Activated T-helper 1 cell treated with anti-CD3 and anti-CD28 coated beads, Interleukin-2, amount 50 U/mL, for 16 hours (primary cell): ENCODE data around the gene DPYSL4.

ENCODE experiments used
- DNase-seq, 2 donors: peaks; one replicate each; pipeline ENCODE4 v3.0.0-alpha.2; 2020; ENCODE audit warnings: low read depth in 1 of 2, low spot score in 1 of 2

DPYSL4 gene

GRCh38 chr10:132225073-132225848, 38.5 kb downstream of the DPYSL4 start:
- no peak for DNase-seq

- no peak for DNase-seq
Observed at GRCh38 chr10:132225849-132226205, 39.1 kb downstream of the DPYSL4 start.

GRCh38 chr10:132226586-132227405, 40.0 kb downstream of the DPYSL4 start:
- no peak for DNase-seq

GRCh38 chr10:132227851-132228390, 41.2 kb downstream of the DPYSL4 start:
- DNase-seq = no peak

- no peak for DNase-seq
Observed at GRCh38 chr10:132228616-132229015, 41.9 kb downstream of the DPYSL4 start.

GRCh38 chr10:132229096-132229495, 42.3 kb downstream of the DPYSL4 start:
- DNase-seq = no peak

- DNase-seq = no peak
Observed at GRCh38 chr10:132229834-132230556, 43.2 kb downstream of the DPYSL4 start.

- DNase-seq = no peak
Observed at GRCh38 chr10:132230557-132231210, 43.9 kb downstream of the DPYSL4 start.

GRCh38 chr10:132231656-132232022, 44.9 kb downstream of the DPYSL4 start:
- no peak for DNase-seq

- DNase-seq = no peak
Observed at GRCh38 chr10:132232023-132232951, 45.5 kb downstream of the DPYSL4 start.

GRCh38 chr10:132232981-132233380, 46.2 kb downstream of the DPYSL4 start:
- DNase-seq = no peak

GRCh38 chr10:132233501-132234085, 46.8 kb downstream of the DPYSL4 start:
- DNase-seq = no peak

GRCh38 chr10:132234860-132235259, 48.1 kb downstream of the DPYSL4 start:
- no peak for DNase-seq

GRCh38 chr10:132236161-132236560, 49.4 kb downstream of the DPYSL4 start:
- DNase-seq = no peak

- DNase-seq = no peak
Observed at GRCh38 chr10:132236881-132237280, 50.1 kb downstream of the DPYSL4 start.

- DNase-seq = no peak
Observed at GRCh38 chr10:132237396-132237795, 50.6 kb downstream of the DPYSL4 start.

- DNase-seq = no peak
Observed at GRCh38 chr10:132237871-132238270, 51.1 kb downstream of the DPYSL4 start.

GRCh38 chr10:132238371-132239125, 51.8 kb downstream of the DPYSL4 start:
- no peak for DNase-seq
